ENCODE data around the gene ABI3.

GRCh38 chr17:49267912-49268311 lies 57.4 kb downstream of the ABI3 start:
- no peak for TF ChIP-seq POLR2AphosphoS5 (IDR thresholded peaks at IDR 0.05)
- no peak for TF ChIP-seq POLR2A (IDR thresholded peaks at IDR 0.05)
- no peak for TF ChIP-seq CTCF (IDR thresholded peaks at IDR 0.05)
- no peak for TF ChIP-seq EP300 (IDR thresholded peaks at IDR 0.05)
